ENCODE measurements around the gene TBX2.
A peak's percentile ranks its signal among the peaks of the same experiment; 100 is the strongest.

The TBX2 gene

DNA sequence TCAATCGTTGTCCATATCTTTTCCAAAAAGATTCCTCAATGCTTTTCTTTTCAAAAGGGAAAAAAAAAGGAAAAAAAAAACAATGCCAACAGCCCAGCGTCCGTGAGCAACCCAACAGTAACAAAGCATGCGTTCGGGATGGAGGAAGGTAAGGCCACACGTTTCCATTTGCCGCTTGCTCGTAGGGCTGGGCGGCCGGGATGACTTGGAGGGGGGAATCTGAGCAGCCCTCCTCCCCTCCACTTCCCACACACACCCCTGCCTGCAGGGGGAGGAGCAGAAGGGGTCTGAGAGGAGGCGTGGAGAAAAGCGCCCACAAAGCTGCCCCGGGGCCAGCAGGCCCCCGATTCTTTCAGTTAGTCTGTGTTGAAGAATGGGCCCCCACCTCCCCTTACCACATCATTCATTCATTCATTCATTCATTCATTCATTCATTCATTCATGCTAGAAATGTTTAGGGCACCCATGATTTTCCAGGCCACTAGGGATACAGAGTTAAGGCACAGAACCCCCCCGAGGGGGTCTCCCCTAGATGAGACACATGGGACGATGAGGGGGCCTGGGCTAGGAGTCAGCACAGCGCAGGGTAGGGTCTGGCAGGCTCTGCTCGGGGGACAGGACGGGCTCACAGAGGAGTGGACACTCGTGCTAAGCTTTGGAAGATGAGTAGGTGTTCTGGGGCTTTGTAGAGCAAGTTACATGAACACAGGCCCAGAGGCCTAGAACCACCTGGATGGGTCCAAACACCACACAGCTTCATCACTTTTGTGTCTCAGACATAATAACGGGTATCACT is 10.9 kb upstream of the TBX2 start:
- Mint-ChIP-seq H3K27ac (no peak overlapping the region), H3K27me3 (peaks cover 2% of the 10 kb centered on the region), H3K4me3 (no peak overlapping the region), H3K4me1 (no peaks in the 10 kb centered on the region), H3K36me3 (peaks cover 3% of the 10 kb centered on the region), H3K9me3 (no peaks in the 10 kb centered on the region)
- ATAC-seq (ENCODE audit: low read depth) = no peak
- DNase-seq (ENCODE audit: low spot score in 2 of 2) = no peak

GRCh38 chr17:61389670-61390478 is 9.8 kb upstream of the TBX2 start:
- no peaks in the 10 kb centered on the region for H3K4me1 Mint-ChIP-seq
- H3K9me3 Mint-ChIP-seq = no peaks in the 10 kb centered on the region
- H3K27me3 Mint-ChIP-seq = peaks cover 2% of the 10 kb centered on the region
- H3K36me3 Mint-ChIP-seq = peaks cover 3% of the 10 kb centered on the region
- H3K27ac Mint-ChIP-seq = no peak overlapping the region
- DNase-seq (ENCODE audit: low spot score in 2 of 2) (peak in 1 of 2 donors; percentile 57), ATAC-seq (ENCODE audit: low read depth) (peak; percentile 47)
- H3K4me3 Mint-ChIP-seq = no peak overlapping the region

GRCh38 chr17:61390479-61390791 is 9.2 kb upstream of the TBX2 start:
- Mint-ChIP-seq H3K4me1 (no peaks in the 10 kb centered on the region), H3K9me3 (no peaks in the 10 kb centered on the region), H3K27ac (no peak overlapping the region), H3K4me3 (no peak overlapping the region), H3K27me3 (peaks cover 3% of the 10 kb centered on the region), H3K36me3 (peaks cover 3% of the 10 kb centered on the region)
- no peak for DNase-seq (ENCODE audit: low spot score in 2 of 2)
- no peak for ATAC-seq (ENCODE audit: low read depth)

- DNase-seq (ENCODE audit: low spot score in 2 of 2) (no peak), ATAC-seq (ENCODE audit: low read depth) (no peak)
- H3K36me3 Mint-ChIP-seq = peaks cover 3% of the 10 kb centered on the region
- peaks cover 5% of the 10 kb centered on the region for H3K27me3 Mint-ChIP-seq
- H3K4me3 Mint-ChIP-seq = no peak overlapping the region
- H3K9me3 Mint-ChIP-seq = no peaks in the 10 kb centered on the region
- H3K27ac Mint-ChIP-seq = no peak overlapping the region
- H3K4me1 Mint-ChIP-seq = no peaks in the 10 kb centered on the region
These were observed 7.9 kb upstream of the TBX2 start for GRCh38 chr17:61391595-61392291.

DNA sequence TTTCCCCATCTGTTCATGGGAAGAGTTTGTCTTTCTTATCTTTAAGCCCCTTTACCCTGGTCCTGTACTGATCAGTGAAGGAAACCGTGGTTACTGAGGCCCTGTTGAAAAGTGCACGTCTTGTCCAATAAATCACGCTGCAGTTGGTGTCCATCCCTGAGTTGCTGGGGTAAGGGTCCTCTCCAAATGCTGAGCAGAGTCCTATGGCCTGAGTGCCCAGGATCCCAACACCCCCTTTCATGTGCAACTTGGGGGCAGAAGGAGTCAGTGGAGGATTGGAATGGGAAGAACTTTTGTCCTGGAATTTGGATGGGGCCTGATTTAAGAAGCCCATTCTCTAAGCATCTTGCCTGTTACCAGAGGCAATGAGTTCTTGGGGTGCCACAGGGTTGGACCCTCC is 7.0 kb upstream of the TBX2 start:
- Mint-ChIP-seq H3K27ac (no peak overlapping the region), H3K36me3 (peaks cover 3% of the 10 kb centered on the region), H3K27me3 (peaks cover 5% of the 10 kb centered on the region), H3K4me1 (no peaks in the 10 kb centered on the region), H3K4me3 (no peak overlapping the region), H3K9me3 (no peaks in the 10 kb centered on the region)
- no peak for ATAC-seq (ENCODE audit: low read depth)
- no peak for DNase-seq (ENCODE audit: low spot score in 2 of 2)

DNA sequence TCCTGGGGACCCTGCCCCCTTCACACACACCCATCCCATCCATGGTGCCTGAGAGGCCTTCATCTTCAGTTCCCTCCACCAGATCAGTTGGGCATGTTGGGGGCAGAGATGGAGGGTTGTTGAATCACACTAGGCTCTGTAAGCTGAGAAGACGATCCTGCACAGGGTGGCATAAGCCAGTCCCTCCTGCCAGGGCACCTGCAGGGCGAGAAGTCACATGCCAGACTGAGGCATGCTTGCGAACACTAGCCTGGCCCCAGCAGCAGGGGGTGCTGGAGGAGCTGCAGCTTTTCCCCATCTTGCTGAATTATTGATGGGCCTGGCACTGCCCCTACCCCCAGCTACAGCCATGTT is 6.1 kb upstream of the TBX2 start:
- Mint-ChIP-seq H3K36me3 (peaks cover under 1% of the 10 kb centered on the region), H3K27ac (no peak overlapping the region), H3K4me3 (no peak overlapping the region), H3K4me1 (peaks cover 2% of the 10 kb centered on the region), H3K9me3 (no peaks in the 10 kb centered on the region), H3K27me3 (peaks cover 11% of the 10 kb centered on the region)
- DNase-seq (ENCODE audit: low spot score in 2 of 2) (no peak), ATAC-seq (ENCODE audit: low read depth) (peak; percentile 56)

- H3K4me3 Mint-ChIP-seq = no peak overlapping the region
- H3K27ac Mint-ChIP-seq = no peak overlapping the region
- no peak for ATAC-seq (ENCODE audit: low read depth)
- peaks cover 12% of the 10 kb centered on the region for H3K27me3 Mint-ChIP-seq
- no peak for DNase-seq (ENCODE audit: low spot score in 2 of 2)
- peaks cover 4% of the 10 kb centered on the region for H3K4me1 Mint-ChIP-seq
- peaks cover 2% of the 10 kb centered on the region for H3K36me3 Mint-ChIP-seq
- no peaks in the 10 kb centered on the region for H3K9me3 Mint-ChIP-seq
These were observed 5.6 kb upstream of the TBX2 start for GRCh38 chr17:61393904-61394629.

DNA sequence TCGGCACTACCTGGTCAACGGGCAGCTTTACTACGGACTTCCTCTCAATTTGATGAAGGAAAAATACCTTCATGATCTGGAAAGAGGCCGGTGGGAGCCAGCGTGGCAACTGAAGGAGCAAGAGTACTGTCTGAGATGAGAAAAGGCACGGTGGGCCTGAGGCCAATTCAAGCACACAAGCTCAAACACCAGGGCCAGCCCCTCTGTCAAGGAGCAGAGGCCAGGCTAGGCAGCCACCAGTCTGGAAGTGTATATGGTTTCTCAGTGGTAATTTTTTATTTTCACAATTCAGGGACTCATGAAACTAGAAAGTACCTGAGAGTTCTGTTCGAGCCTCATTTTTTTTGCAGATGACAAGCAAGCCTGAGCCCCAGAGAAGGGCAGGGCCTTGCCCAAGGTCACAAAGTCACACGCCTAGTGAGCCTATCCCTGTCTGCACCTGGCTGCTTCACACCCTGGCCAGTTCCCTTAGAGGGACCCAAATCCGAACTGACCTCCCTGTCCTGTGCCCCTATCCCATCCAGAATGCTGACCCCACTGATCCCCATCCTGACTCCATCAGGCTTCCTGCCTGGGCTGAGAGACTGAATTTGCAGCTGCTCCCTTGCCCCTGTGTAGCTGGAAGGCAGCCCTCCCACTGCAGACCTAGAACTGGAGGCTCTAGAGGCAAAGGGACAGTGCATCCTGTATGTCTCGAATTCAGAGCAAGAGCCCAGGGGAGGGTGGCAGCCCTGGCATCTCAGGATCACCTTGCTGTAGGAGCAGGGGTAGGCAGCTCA is 4.8 kb upstream of the TBX2 start:
- peaks cover 2% of the 10 kb centered on the region for H3K36me3 Mint-ChIP-seq
- no peak for ATAC-seq (ENCODE audit: low read depth)
- peaks cover 4% of the 10 kb centered on the region for H3K4me1 Mint-ChIP-seq

DNA sequence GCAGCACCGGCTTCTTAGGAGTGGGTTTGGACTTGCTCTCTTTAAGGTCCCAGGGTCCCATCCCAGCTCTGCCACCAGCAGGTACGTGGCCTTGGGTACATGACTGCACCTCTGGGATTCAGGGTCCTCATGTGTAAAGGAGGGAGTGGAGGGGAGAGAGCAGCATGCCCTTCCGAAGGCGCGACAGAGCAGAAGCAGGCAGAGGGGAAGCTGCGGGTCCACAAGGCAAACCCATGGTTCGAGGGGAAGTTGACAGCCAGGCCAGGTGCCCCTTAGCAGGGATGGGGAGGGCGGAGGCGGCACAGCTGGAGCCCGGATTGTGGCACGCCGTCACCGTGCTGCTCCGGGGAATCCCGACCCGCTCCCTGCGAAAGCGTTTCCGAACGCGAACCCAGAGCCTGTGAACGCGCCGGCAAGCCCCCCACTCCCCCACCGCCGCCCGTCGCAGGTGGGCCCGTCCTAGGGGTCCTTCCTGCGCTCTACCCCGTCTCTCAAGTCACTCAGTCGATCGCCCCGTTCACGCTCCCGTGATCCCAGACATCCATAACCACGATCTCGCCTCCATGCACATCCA is 4.1 kb upstream of the TBX2 start:
- Mint-ChIP-seq H3K4me3 (no peak overlapping the region), H3K27ac (peak overlapping the region; percentile 64), H3K27me3 (peaks cover 11% of the 10 kb centered on the region), H3K9me3 (no peaks in the 10 kb centered on the region), H3K4me1 (peaks cover 4% of the 10 kb centered on the region), H3K36me3 (peaks cover 2% of the 10 kb centered on the region)
- DNase-seq (ENCODE audit: low spot score in 2 of 2) = no peak
- no peak for ATAC-seq (ENCODE audit: low read depth)

More for the DNA sequence above, 4.8 kb upstream of the TBX2 start:
- Mint-ChIP-seq H3K9me3 (no peaks in the 10 kb centered on the region), H3K27me3 (peaks cover 11% of the 10 kb centered on the region), H3K4me3 (no peak overlapping the region), H3K27ac (peak overlapping the region; percentile 64)
- DNase-seq (ENCODE audit: low spot score in 2 of 2) = no peak

GRCh38 chr17:61395983-61396585 is 3.6 kb upstream of the TBX2 start:
- ATAC-seq (ENCODE audit: low read depth) (no peak), DNase-seq (ENCODE audit: low spot score in 2 of 2) (no peak)
- Mint-ChIP-seq H3K4me1 (peaks cover 6% of the 10 kb centered on the region), H3K36me3 (peaks cover 2% of the 10 kb centered on the region), H3K27ac (no peak overlapping the region), H3K9me3 (no peaks in the 10 kb centered on the region), H3K4me3 (no peak overlapping the region), H3K27me3 (peaks cover 11% of the 10 kb centered on the region)

DNA sequence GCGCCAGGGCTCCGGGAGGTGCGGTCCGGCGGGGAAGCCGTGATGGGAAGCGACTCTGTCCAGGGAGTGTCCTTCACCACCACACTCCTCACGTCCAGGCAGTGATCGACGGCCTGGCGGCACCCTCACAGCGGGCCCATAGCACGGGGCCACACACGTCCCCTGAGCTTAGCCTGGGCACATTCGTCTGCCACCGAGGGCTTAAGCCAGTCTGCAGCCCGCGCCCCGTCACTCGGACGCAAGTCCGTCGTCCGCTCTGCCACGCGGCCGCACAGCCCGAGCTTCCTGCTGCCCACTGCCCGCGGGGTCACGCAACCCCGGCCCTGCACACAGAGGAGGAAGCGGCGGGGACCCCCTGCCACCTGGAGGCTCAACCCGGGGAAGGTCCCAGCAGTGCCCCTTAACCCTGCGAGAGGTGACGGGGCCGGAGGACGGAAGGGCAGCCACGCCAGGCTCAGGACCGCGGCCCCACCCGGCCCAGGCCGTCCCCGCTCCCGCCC is 3.0 kb upstream of the TBX2 start:
- H3K9me3 Mint-ChIP-seq = no peaks in the 10 kb centered on the region
- no peak for DNase-seq (ENCODE audit: low spot score in 2 of 2)
- H3K27me3 Mint-ChIP-seq = peaks cover 13% of the 10 kb centered on the region
- no peak overlapping the region for H3K27ac Mint-ChIP-seq
- H3K4me3 Mint-ChIP-seq = no peak overlapping the region
- peaks cover 2% of the 10 kb centered on the region for H3K36me3 Mint-ChIP-seq
- peaks cover 9% of the 10 kb centered on the region for H3K4me1 Mint-ChIP-seq
- no peak for ATAC-seq (ENCODE audit: low read depth)

GRCh38 chr17:61397086-61397842 is 2.4 kb upstream of the TBX2 start:
- Mint-ChIP-seq H3K4me3 (no peak overlapping the region), H3K4me1 (peaks cover 9% of the 10 kb centered on the region), H3K36me3 (peaks cover 2% of the 10 kb centered on the region), H3K9me3 (no peaks in the 10 kb centered on the region), H3K27me3 (peaks cover 14% of the 10 kb centered on the region), H3K27ac (peak overlapping the region; percentile 58)
- no peak for DNase-seq (ENCODE audit: low spot score in 2 of 2)
- ATAC-seq (ENCODE audit: low read depth) = no peak

All from memory B cell (primary cell).